ENCODE results near the gene NFIC. TPM values are rescaled to one million over a fixed set of nuclear protein-coding genes. Genes with fewer than 3 reads are reported as not detected.
"Not testable (repeated sequence)": the region's sequence is repeated elsewhere in the genome, so short reads cannot be mapped to it uniquely, and the experiment has no call there.

Gene NFIC
- total RNA-seq, 2 experiments from 2014 or later = 12.6 to 13.1 TPM

DNA sequence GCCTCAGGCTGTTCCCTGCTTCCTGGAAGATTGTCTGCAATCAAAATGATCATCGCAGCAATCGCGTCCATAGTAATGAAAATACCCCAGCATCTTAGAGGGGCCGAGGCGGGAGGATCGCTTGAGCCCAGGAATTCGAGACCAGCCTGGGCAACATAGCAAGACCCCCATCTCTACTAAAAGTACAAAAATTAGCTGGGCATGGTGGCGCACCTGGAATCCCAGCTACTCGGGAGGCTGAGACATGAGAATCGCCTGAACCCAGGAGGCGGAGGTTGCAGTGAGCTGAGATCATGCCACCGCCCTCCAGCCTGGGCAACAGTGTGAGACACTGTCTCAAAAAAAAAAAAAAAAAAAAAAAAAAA lies 9.7 kb downstream of the NFIC start:
- CTCF ChIA-PET = not testable (repeated sequence)

DNA sequence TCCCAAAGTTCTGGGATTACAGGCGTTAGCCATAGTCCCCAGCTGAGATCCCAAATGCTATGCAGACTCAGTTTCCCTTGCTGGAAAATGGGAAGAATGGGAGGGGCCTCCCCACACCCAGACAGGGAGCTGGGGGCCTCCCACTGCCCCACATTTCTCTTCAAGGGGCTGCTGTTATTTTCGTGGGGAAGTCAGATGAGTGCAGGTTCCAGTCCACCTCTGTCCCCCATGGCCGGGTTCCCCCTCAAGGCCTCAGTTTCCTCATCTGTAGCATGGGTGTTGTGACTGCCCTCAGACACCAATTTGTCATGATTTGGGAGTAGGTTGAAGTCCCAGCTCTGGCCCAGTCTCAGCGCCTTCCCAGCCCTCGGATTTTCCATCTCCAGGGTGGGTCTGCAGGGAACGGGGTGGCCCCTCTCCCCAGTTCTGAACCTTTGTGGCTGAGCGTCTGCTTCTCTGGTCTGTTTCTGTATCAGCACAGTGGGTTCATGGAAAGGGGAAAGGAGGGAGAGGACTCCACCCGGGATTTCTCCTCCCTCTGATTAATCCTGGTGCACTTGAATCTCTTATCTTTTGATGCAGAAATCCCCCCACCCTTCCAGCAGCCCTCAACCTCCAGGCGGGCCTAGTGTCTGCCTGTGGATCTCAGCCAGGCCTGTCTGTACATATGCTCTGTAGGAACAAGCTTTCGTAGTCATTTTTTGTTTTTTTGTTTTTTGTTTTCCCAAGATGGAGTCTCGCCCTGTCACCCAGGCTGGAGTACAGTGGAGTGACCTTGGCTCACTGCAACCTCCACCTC lies 12.2 kb downstream of the NFIC start:
- no peaks in the 10 kb centered on the region for H3K36me3 Mint-ChIP-seq (ENCODE audit: low read depth)
- no peaks in the 10 kb centered on the region for H3K27me3 Mint-ChIP-seq
- H3K4me1 Mint-ChIP-seq = no peaks in the 10 kb centered on the region
- no peak overlapping the region for H3K4me3 Mint-ChIP-seq
- no peak overlapping the region for H3K27ac Mint-ChIP-seq
- DNase-seq = no peak
- ChIA-PET POLR2A (no interaction called here), CTCF (interaction anchor here (0.7 kb wide), 1 partner anchor 84 kb away, joined by 3 read pairs; no protein-coding TSS in a partner anchor)
- no peaks in the 10 kb centered on the region for H3K9me3 Mint-ChIP-seq

More for the DNA sequence above, 9.7 kb downstream of the NFIC start:
- H3K4me1 Mint-ChIP-seq; H3K36me3 Mint-ChIP-seq (ENCODE audit: low read depth); H3K4me3 Mint-ChIP-seq; POLR2A ChIA-PET; H3K9me3 Mint-ChIP-seq; H3K27ac Mint-ChIP-seq; H3K27me3 Mint-ChIP-seq; DNase-seq: not testable (repeated sequence)

DNA sequence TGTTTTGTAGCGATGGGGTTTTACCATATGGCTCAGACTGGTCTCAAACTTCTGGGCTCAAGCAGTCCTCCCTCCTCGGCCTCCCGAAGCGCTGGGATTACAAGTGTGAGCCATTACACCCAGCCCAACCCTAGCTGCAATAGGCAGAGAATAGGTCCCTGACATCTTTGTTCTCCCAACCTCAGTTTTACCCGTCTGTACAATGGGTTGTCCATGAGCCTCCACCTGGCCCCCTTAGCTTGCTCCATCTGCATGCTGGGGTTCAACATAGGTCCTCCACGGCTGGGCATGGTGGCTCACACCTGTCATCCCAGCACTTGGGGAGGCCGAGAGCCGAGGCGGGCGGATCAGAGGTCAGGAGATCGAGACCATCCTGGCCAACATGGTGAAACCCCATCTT lies 14.4 kb downstream of the NFIC start:
- ChIA-PET POLR2A (no interaction called here), CTCF (interaction anchor here (1.2 kb wide), 1 partner anchor 49 kb away, joined by 4 read pairs; no protein-coding TSS in a partner anchor)
- H3K27me3 Mint-ChIP-seq = no peaks in the 10 kb centered on the region
- H3K4me1 Mint-ChIP-seq = peaks cover 8% of the 10 kb centered on the region
- no peak overlapping the region for H3K27ac Mint-ChIP-seq
- no peaks in the 10 kb centered on the region for H3K9me3 Mint-ChIP-seq
- no peak for DNase-seq
- H3K36me3 Mint-ChIP-seq (ENCODE audit: low read depth) = no peaks in the 10 kb centered on the region
- H3K4me3 Mint-ChIP-seq = no peak overlapping the region

DNA sequence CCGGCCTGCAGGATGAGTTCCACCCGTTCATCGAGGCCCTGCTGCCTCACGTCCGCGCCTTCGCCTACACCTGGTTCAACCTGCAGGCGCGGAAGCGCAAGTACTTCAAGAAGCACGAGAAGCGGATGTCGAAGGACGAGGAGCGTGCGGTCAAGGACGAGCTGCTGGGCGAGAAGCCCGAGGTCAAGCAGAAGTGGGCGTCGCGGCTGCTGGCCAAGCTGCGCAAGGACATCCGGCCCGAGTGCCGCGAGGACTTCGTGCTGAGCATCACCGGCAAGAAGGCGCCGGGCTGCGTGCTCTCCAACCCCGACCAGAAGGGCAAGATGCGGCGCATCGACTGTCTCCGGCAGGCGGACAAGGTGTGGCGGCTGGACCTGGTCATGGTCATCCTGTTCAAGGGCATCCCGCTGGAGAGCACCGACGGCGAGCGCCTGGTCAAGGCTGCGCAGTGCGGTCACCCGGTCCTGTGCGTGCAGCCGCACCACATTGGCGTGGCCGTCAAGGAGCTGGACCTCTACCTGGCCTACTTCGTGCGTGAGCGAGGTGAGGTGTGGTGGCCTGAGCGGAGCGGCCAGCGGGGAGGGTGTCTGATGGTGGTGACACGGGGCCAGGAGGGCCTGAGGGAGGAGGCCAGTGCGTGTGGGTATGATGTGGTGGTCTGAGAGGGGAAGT lies 15.5 kb downstream of the NFIC start:
- Mint-ChIP-seq H3K36me3 (ENCODE audit: low read depth) (no peaks in the 10 kb centered on the region), H3K27me3 (no peaks in the 10 kb centered on the region), H3K4me1 (peaks cover 8% of the 10 kb centered on the region), H3K9me3 (no peaks in the 10 kb centered on the region), H3K27ac (no peak overlapping the region), H3K4me3 (no peak overlapping the region)
- no peak for DNase-seq
- ChIA-PET CTCF (no interaction called here), POLR2A (no interaction called here)

DNA sequence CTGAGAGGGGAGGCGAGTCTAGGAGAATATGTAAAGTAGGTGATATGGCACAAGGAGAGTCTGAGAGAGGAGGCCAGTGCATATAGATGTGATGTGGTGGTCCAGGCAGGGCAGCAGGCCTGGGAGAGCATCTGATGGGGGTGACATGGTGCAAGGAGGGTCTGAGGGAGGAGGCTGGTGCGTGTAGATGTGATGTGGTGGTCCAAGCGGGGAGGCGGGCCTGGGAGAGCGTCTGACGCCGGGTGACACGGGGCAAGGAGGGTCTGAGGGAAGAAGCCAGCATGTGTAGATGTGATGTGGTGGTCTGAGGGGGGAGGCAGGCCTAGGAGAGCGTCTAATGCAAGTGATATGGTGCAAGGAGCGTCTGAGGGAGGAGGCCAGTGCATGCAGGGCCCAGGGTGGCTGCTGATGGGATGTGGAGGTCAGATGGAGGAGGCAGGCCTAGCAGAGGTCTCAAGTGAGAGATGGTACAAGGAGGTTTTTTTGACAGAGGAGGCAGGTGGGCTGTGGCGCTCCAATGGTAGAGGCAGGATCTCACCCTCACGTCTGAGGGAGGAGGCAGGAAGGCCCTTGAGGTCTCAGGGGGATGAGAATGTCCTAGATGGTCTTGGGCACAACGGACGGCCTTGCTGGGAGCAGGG lies 16.2 kb downstream of the NFIC start:
- Mint-ChIP-seq H3K27ac (no peak overlapping the region), H3K4me3 (no peak overlapping the region), H3K4me1 (peaks cover 8% of the 10 kb centered on the region), H3K36me3 (ENCODE audit: low read depth) (no peaks in the 10 kb centered on the region), H3K27me3 (no peaks in the 10 kb centered on the region), H3K9me3 (no peaks in the 10 kb centered on the region)
- DNase-seq = no peak
- CTCF ChIA-PET = no interaction called here
- POLR2A ChIA-PET = no interaction called here

DNA sequence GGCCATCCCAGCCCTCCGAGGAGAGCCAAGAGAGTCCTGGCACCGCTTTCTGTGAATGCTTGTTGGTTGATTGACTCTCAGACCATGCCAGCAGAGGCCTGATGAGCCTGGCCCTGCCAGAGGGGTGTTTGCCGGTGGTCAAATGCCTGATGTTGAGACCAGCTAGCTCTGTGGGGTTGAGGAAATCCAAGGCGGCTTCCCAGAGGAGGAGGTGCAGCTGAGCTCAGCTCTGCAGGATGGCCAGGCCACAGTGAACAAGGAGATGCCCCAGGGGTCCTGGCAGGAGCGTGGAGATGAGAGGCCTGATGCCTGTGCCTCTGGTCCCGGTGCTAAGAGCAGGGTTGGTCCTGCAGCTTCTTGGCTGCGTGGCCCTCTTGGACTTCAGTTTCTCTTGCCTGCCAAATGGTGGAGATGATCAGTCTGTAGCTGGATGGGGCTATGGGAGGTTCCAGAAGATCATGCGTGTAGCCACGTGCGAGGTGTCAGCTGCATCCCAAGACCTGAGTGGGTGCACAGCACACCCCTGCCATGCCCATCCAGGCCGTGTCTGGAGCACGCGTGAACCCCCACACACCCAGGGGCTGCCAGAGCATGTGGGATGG lies 16.8 kb downstream of the NFIC start:
- POLR2A ChIA-PET = interaction anchor here (1.1 kb wide), 1 partner anchor 51 kb away, joined by 3 read pairs; no protein-coding TSS in a partner anchor

DNA sequence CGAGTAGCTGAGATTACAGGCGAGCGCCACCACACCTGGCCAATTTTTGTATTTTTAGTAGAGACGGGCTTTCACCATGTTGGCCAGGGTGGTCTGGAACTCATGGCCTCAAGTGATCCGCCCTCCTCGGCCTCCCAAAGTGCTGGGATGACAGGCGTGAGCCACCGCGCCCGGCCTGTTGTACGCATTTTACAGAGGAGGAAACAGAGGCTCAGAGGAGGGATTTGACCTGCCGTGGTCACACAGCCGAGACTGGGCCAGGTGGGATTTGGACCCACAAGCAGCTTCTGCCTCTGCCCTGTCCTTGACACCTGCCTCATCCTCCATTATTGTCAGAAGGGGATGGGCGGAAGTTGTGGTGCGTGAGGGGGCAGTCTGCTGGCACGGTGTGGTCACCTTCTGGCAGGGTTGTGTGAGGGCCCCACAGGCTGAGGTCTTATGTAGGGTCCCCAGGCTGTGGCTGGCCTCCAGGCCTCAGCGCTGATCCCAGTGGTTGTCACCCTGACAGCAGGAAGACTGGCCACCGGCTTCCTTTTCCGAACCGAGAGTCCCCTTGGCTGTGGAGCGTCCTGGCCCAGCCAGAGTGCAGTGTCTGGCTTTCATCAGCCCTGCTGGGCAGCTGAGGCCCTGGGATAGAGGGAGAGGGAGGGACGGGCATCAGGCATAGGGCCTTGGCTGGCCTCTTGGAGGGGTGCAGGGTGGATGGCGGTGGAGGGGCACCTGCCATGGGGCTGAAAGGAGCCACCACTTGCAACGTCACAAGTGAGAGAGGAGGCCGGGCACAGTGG lies 20.3 kb downstream of the NFIC start:
- peaks cover 24% of the 10 kb centered on the region for H3K4me1 Mint-ChIP-seq
- H3K27me3 Mint-ChIP-seq = no peaks in the 10 kb centered on the region
- no peaks in the 10 kb centered on the region for H3K9me3 Mint-ChIP-seq
- no peak for DNase-seq
- CTCF ChIA-PET = no interaction called here
- H3K4me3 Mint-ChIP-seq = no peak overlapping the region
- no peak overlapping the region for H3K27ac Mint-ChIP-seq
- H3K36me3 Mint-ChIP-seq (ENCODE audit: low read depth) = no peaks in the 10 kb centered on the region
- POLR2A ChIA-PET = no interaction called here

More for the DNA sequence above, 16.8 kb downstream of the NFIC start:
- CTCF ChIA-PET = interaction anchor here (0.5 to 0.7 kb wide), 2 partner anchors 48 to 735 kb away, joined by 3 to 4 read pairs; no protein-coding TSS in a partner anchor
- Mint-ChIP-seq H3K4me1 (peaks cover 10% of the 10 kb centered on the region), H3K27ac (no peak overlapping the region), H3K4me3 (no peak overlapping the region), H3K9me3 (no peaks in the 10 kb centered on the region), H3K36me3 (ENCODE audit: low read depth) (no peaks in the 10 kb centered on the region), H3K27me3 (no peaks in the 10 kb centered on the region)
- DNase-seq = no peak

DNA sequence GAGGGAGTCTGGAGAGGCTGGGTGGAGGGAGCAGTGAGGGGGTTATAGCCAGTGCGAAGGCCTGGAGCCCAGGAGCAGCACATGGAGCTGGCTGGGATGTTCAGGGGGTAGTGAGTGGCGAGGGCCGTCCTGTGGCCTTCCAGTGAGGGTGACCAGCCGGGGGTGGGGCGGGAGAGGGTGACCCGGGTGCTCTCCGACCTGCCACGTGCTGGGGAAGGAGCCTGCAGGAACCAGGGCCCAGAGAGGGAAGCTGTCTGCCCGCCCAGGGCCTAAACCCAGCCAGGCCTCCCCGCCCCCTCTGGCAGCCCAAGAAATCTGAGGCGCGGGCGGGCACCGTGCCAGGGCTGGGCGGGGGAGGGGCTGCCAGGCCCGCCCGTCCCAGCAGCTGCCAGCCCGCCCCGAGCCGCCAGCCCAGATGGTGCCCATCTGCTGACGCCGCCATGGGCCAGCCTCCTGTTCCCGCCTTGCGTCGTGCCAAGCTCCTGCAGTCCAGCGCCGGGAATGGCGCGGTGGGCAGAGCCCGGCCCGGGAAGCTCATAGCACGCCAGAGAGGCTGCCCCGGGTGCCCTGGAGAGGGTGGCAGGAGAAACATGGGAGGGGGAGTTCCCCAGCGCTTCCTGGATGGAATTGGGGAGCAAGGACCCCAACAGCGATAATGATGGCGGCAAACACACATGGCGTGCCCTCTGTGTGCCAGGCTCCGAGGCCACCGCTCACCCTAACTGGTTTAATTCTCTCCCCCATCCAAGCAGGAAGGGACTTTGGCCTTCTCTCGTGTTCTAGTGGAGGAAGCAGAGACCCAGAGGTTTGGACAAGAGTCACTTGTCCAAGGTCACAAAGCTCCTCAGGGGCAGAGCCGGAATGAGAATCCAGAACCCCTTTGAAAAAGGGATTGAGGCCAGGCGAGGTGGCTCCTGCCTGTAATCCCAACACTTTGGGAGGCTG lies 21.5 kb downstream of the NFIC start:
- no peak overlapping the region for H3K4me3 Mint-ChIP-seq
- POLR2A ChIA-PET = no interaction called here
- H3K4me1 Mint-ChIP-seq = peaks cover 24% of the 10 kb centered on the region

DNA sequence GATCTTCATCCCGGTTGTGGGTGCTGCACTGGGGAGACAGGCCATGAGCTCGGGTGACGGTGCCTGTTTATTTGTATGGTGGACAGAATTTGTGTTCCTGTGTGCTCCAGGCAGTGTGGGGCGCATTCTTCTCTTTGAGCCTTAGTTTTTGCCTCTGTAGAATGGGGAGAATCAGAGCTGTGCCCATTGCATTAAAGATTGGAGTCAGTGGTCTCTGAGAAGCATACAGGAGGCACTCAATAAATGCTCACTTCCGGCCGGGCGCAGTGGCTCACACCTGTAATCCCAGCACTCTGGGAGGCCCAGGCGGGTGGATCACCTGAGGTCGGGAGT lies 23.0 kb downstream of the NFIC start:
- Mint-ChIP-seq H3K36me3 (ENCODE audit: low read depth) (no peaks in the 10 kb centered on the region), H3K27me3 (no peaks in the 10 kb centered on the region), H3K9me3 (no peaks in the 10 kb centered on the region), H3K4me3 (no peak overlapping the region), H3K4me1 (peaks cover 22% of the 10 kb centered on the region), H3K27ac (no peak overlapping the region)
- ChIA-PET POLR2A (no interaction called here), CTCF (interaction anchor here (1.9 kb wide), 1 partner anchor 40 kb away, joined by 6 read pairs; no protein-coding TSS in a partner anchor)
- no peak for DNase-seq

More for the DNA sequence above, 21.5 kb downstream of the NFIC start:
- Mint-ChIP-seq H3K9me3 (no peaks in the 10 kb centered on the region), H3K36me3 (ENCODE audit: low read depth) (no peaks in the 10 kb centered on the region), H3K27ac (no peak overlapping the region), H3K27me3 (no peaks in the 10 kb centered on the region)
- no peak for DNase-seq
- CTCF ChIA-PET = interaction anchor here (1.9 kb wide), 1 partner anchor 42 kb away, joined by 6 read pairs; no protein-coding TSS in a partner anchor

DNA sequence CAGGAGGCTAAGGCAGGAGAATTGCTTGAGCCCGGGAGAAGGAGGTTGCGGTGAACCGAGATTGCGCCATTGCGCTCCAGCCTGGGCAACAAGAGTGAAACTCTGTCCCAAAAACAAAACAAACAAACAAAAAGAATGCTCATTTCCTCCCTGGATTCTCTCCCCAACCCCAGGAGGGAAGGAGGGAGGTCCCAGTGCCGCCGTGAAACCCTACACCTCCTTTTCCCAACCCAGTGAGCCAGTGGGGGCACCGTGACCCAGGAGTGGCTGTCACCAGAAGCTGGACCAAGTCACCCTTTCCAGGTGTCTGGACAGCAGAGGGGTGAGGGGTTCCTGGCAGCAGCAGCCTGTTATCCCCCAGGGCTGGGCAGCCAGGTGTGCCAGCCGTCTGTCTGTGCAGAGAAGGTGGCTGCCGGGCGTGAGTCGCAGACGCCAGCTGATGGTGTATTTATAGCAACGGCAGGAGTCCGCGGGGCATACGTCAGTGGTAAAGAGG lies 23.5 kb downstream of the NFIC start:
- POLR2A ChIA-PET = no interaction called here

DNA sequence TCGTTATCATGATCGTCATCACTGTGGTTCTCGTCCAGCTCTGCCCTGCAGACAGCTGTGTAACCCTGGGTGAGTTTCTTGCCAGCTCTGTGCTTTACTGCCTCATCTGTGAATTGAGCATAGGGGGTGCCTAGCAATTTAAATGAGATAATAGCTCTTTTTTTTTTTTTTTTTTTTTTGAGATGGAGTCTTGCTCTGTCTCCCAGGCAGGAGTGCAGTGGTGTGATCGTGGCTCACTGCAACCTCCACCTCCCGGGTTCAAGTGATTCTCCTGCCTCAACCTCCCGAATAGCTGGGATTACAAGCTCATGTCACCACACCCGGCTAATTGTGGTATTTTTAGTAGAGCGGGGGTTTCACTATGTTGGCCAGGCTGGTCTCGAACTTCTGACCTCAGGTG lies 25.5 kb downstream of the NFIC start:
- DNase-seq; H3K36me3 Mint-ChIP-seq (ENCODE audit: low read depth); H3K9me3 Mint-ChIP-seq; H3K27ac Mint-ChIP-seq; H3K27me3 Mint-ChIP-seq; H3K4me3 Mint-ChIP-seq; POLR2A ChIA-PET: not testable (repeated sequence)
- CTCF ChIA-PET = interaction anchor here (0.7 to 1.1 kb wide), 2 partner anchors 38 to 55 kb away, joined by 3 to 4 read pairs; no protein-coding TSS in a partner anchor
- peaks cover 15% of the 10 kb centered on the region for H3K4me1 Mint-ChIP-seq

More for the DNA sequence above, 23.5 kb downstream of the NFIC start:
- Mint-ChIP-seq H3K36me3 (ENCODE audit: low read depth) (no peaks in the 10 kb centered on the region), H3K27ac (peak overlapping the region; percentile 35), H3K4me1 (peaks cover 19% of the 10 kb centered on the region), H3K9me3 (no peaks in the 10 kb centered on the region), H3K27me3 (no peaks in the 10 kb centered on the region), H3K4me3 (no peak overlapping the region)
- no peak for DNase-seq
- CTCF ChIA-PET = interaction anchor here (1.9 kb wide), 1 partner anchor 40 kb away, joined by 6 read pairs; no protein-coding TSS in a partner anchor
